Transverse colon (tissue), 4 donors: ENCODE results near the gene KCNA1.

Experiments used
- EP300 ChIP-seq: sonication (generic); formaldehyde crosslinking; IDR thresholded peaks from one replicate; pipeline ENCODE4 v1.6.1; 2017; ENCODE audit warnings: antibody characterized with exemption, low read depth
- POLR2A ChIP-seq: fragments of 450-650 bp; IDR thresholded peaks from one replicate; pipeline ENCODE4 v1.6.1; 2016; ENCODE audit warnings: antibody characterized with exemption, mild to moderate bottlenecking, moderate library complexity
- POLR2AphosphoS5 ChIP-seq, 3 donors: sonication (generic); formaldehyde crosslinking; IDR thresholded peaks; one replicate each; pipeline ENCODE4 v1.6.1; 2016; ENCODE audit warnings: antibody characterized with exemption in 3 of 3
- TF ChIP-seq, protein P1 (sequence below), 5 experiments: fragments of 200-600 bp in 3 of 5; fragments of 450-650 bp in 2 of 5; sonication (generic) in 3 of 5; IDR thresholded peaks; 1 replicate in 2 of 5; 2 replicates in 3 of 5; pipeline ENCODE4 v1.5.1; 2016 to 2017; ENCODE audit warnings: antibody characterized with exemption in 5 of 5, inconsistent platforms in 3 of 5, mild to moderate bottlenecking in 2 of 5, moderate library complexity in 1 of 5

DNA sequence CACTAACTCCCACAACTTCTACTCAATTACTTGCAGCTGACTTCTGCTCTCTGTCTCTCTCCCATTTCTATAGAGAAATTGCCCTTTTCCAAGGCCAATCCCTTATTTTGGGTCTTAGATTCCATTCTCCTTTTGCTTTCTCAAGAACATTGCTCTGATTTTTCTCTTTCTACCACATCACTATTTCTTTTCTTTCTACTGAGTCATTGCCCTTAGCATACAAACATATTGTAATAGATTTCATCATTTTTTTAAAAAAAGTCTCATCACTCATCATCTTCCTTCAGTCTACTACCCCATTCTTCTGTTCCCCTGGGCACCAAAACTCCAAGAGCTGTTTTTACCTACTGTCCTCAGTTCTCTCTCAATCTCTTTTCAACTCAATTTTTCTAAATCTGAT, 4.4 kb upstream of the KCNA1 start:
- TF ChIP-seq POLR2AphosphoS5 (IDR thresholded peaks at IDR 0.05) (no peak), POLR2A (no peak), EP300 (no peak)
- TF ChIP-seq, protein P1, sequence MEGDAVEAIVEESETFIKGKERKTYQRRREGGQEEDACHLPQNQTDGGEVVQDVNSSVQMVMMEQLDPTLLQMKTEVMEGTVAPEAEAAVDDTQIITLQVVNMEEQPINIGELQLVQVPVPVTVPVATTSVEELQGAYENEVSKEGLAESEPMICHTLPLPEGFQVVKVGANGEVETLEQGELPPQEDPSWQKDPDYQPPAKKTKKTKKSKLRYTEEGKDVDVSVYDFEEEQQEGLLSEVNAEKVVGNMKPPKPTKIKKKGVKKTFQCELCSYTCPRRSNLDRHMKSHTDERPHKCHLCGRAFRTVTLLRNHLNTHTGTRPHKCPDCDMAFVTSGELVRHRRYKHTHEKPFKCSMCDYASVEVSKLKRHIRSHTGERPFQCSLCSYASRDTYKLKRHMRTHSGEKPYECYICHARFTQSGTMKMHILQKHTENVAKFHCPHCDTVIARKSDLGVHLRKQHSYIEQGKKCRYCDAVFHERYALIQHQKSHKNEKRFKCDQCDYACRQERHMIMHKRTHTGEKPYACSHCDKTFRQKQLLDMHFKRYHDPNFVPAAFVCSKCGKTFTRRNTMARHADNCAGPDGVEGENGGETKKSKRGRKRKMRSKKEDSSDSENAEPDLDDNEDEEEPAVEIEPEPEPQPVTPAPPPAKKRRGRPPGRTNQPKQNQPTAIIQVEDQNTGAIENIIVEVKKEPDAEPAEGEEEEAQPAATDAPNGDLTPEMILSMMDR (IDR thresholded peaks at IDR 0.05) = no peak
